HepG2 (cell line): ENCODE results near the gene SMURF1. TPM values are rescaled to one million over a fixed set of nuclear protein-coding genes. Genes with fewer than 3 reads are reported as not detected.

ENCODE experiments used
- DNMT3B ChIP-seq: conservative IDR thresholded peaks from 2 replicates; pipeline ENCODE4 v1.6.1; 2016; ENCODE audit warnings: missing biosample characterization, control low read depth
- ELF1 ChIP-seq: sonication (generic); formaldehyde crosslinking; IDR thresholded peaks from 2 replicates; pipeline ENCODE4 v1.4.0; 2020; ENCODE audit warnings: missing genetic modification reagents
- GFI1 ChIP-seq: sonication (generic); formaldehyde crosslinking; IDR thresholded peaks from 2 replicates; pipeline ENCODE4 v1.5.0; 2020; ENCODE audit warnings: missing genetic modification reagents, mild to moderate bottlenecking, borderline replicate concordance
- GTF2F1 ChIP-seq: fragments of 150-350 bp; IDR thresholded peaks from 2 replicates; pipeline ENCODE4 v1.6.1; 2014; ENCODE audit warnings: low read length
- HNRNPLL ChIP-seq: fragments of 200-400 bp; formaldehyde crosslinking; IDR thresholded peaks from 2 replicates; pipeline ENCODE4 v1.6.1; 2017; ENCODE audit warnings: mild to moderate bottlenecking, low read depth, low read length; ENCODE audit not compliant: poor library complexity, severe bottlenecking
- MTA3 ChIP-seq: sonication (generic); formaldehyde crosslinking; IDR thresholded peaks from 2 replicates; pipeline ENCODE4 v1.4.0; 2020; ENCODE audit warnings: missing genetic modification reagents
- PATZ1 ChIP-seq: sonication (generic); formaldehyde crosslinking; IDR thresholded peaks from 2 replicates; pipeline ENCODE4 v1.4.0; 2020; ENCODE audit warnings: missing genetic modification reagents
- SMAD9 ChIP-seq: sonication (generic); formaldehyde crosslinking; IDR thresholded peaks from 2 replicates; pipeline ENCODE4 v1.5.1; 2020; ENCODE audit warnings: mild to moderate bottlenecking, missing genetic modification reagents
- SRSF1 ChIP-seq: fragments of 200-400 bp; formaldehyde crosslinking; optimal IDR thresholded peaks from 2 replicates; pipeline ENCODE3; 2017; ENCODE audit warnings: mild to moderate bottlenecking, low read depth, low read length, moderate library complexity
- TAF15 ChIP-seq: fragments of 200-400 bp; formaldehyde crosslinking; IDR thresholded peaks from one replicate; pipeline ENCODE4 v1.6.1; 2018; ENCODE audit warnings: mild to moderate bottlenecking, low read depth, low read length; ENCODE audit not compliant: poor library complexity, severe bottlenecking
- TCF12 ChIP-seq, 2 experiments: fragments of 450-650 bp in 1 of 2; sonication (generic) in 1 of 2; formaldehyde crosslinking in 1 of 2; IDR thresholded peaks; 2 replicates each; pipeline versions ENCODE4 v1.6.1 to v1.8.0; 2017 to 2022; ENCODE audit warnings: antibody characterized with exemption in 1 of 2, mild to moderate bottlenecking in 1 of 2, missing genetic modification reagents in 1 of 2, moderate library complexity in 1 of 2
- ZNF251 ChIP-seq: sonication (generic); formaldehyde crosslinking; IDR thresholded peaks from 2 replicates; pipeline ENCODE4 v1.9.0; 2021; ENCODE audit warnings: mild to moderate bottlenecking, missing genetic modification reagents
- ZNF550 ChIP-seq: sonication (generic); formaldehyde crosslinking; IDR thresholded peaks from 2 replicates; pipeline ENCODE4 v1.4.0; 2020; ENCODE audit warnings: mild to moderate bottlenecking, missing genetic modification reagents, borderline replicate concordance
- ZNF552 ChIP-seq: sonication (generic); formaldehyde crosslinking; IDR thresholded peaks from 2 replicates; pipeline ENCODE4 v1.9.0; 2022; ENCODE audit warnings: missing genetic modification reagents, mild to moderate bottlenecking, borderline replicate concordance
- ZNF558 ChIP-seq: sonication (generic); formaldehyde crosslinking; IDR thresholded peaks from 2 replicates; pipeline ENCODE4 v1.9.0; 2022; ENCODE audit warnings: mild to moderate bottlenecking, missing genetic modification reagents, borderline replicate concordance
- ZNF577 ChIP-seq: sonication (generic); formaldehyde crosslinking; IDR thresholded peaks from 2 replicates; pipeline ENCODE4 v1.4.0; 2020; ENCODE audit warnings: mild to moderate bottlenecking, low read depth, missing genetic modification reagents, borderline replicate concordance
- ZNF644 ChIP-seq: IDR thresholded peaks from 2 replicates; pipeline ENCODE4 v1.6.1; 2016; ENCODE audit warnings: low read depth
- ZNF746 ChIP-seq: sonication (generic); formaldehyde crosslinking; IDR thresholded peaks from 2 replicates; pipeline ENCODE4 v1.8.0; 2022; ENCODE audit warnings: mild to moderate bottlenecking, missing genetic modification reagents
- ZZZ3 ChIP-seq: sonication (generic); formaldehyde crosslinking; IDR thresholded peaks from 2 replicates; pipeline ENCODE4 v1.4.0; 2020; ENCODE audit warnings: missing genetic modification reagents, mild to moderate bottlenecking, borderline replicate concordance
- polyA plus RNA-seq, 8 experiments: library from polyadenylated mRNA; depleted of rRNA in 3 of 8; stranded (reverse) in 7 of 8; unstranded in 1 of 8; fragments of >200 nt; fragmentation: Illumina TruSeq in 4 of 8; extraction: Trizol in 4 of 8; gene quantifications; 2 replicates each; pipeline versions ENCODE4 v1.2.1 to v1.2.3, GENCODE V29; 2011 to 2016; ENCODE audit warnings: low read depth in 4 of 8, missing spikeins in 1 of 8, mixed read lengths in 1 of 8; ENCODE audit not compliant: insufficient read depth in 1 of 8
- total RNA-seq, 5 experiments: library from RNA; depleted of rRNA; stranded (reverse); fragments of >200 nt; fragmentation: Illumina TruSeq; extraction: Trizol; gene quantifications; 2 replicates each; pipeline ENCODE4 v1.2.3, GENCODE V29; 2016; ENCODE audit warnings: low read depth in 1 of 5
- TF ChIP-seq, protein P1 (sequence below): IDR thresholded peaks from 2 replicates; pipeline ENCODE4 v1.6.1; 2016; ENCODE audit warnings: low read depth
- TF ChIP-seq, protein P2 (sequence below): sonication (generic); formaldehyde crosslinking; IDR thresholded peaks from 2 replicates; pipeline ENCODE4 v1.5.0; 2020; ENCODE audit warnings: missing genetic modification reagents
- TF ChIP-seq, protein P3 (sequence below): sonication (generic); formaldehyde crosslinking; IDR thresholded peaks from 2 replicates; pipeline ENCODE4 v1.5.1; 2020; ENCODE audit warnings: missing genetic modification reagents, mild to moderate bottlenecking, borderline replicate concordance
- TF ChIP-seq, protein P4 (sequence below): sonication (generic); formaldehyde crosslinking; conservative IDR thresholded peaks from 2 replicates; pipeline ENCODE4 v1.8.0; 2022; ENCODE audit warnings: missing genetic modification reagents

The SMURF1 gene
- total and polyA plus RNA-seq, 2 of the 13 experiments (the other 11 are each of a cell fraction or from before 2014, with no cell fraction given) = 8.3 to 11.1 TPM

DNA sequence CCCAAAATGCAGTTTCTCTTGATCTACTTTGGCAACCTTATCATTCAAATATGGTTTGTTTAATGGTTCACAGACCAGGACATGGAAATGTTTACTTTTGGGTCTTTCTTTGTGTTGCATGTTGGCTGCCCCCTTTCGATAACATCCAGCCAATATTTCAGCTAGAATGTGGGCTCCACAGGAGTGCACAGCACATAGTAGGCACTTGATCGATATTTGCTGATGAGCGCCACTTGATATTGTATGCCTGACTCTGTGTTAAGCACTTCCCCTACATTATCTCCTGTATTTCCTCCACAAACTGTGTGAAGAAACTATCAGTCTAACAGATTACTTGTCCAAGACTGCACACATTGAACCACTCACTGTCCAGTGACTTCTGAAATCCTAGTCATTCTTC lies 60.2 kb downstream of the SMURF1 start (continued):
- TF ChIP-seq, protein P1, sequence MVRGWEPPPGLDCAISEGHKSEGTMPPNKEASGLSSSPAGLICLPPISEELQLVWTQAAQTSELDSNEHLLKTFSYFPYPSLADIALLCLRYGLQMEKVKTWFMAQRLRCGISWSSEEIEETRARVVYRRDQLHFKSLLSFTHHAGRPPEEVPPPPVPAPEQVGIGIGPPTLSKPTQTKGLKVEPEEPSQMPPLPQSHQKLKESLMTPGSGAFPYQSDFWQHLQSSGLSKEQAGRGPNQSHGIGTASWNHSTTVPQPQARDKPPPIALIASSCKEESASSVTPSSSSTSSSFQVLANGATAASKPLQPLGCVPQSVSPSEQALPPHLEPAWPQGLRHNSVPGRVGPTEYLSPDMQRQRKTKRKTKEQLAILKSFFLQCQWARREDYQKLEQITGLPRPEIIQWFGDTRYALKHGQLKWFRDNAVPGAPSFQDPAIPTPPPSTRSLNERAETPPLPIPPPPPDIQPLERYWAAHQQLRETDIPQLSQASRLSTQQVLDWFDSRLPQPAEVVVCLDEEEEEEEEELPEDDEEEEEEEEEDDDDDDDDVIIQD = peak; percentile 43; the same call in 1 of the 2 replicates
- TF ChIP-seq GTF2F1 (no peak), TAF15 (no peak), MTA3 (no peak), ZNF644 (CRISPR knock-in tag) (peak; percentile 36; the same call in 1 of the 2 replicates), DNMT3B (CRISPR knock-in tag) (no peak), GFI1 (CRISPR knock-in tag) (no peak), ZNF746 (CRISPR knock-in tag) (no peak), ZNF251 (CRISPR knock-in tag) (no peak), ZNF577 (CRISPR knock-in tag) (no peak), TCF12 (IDR thresholded peaks at IDR 0.05) (no peak), TCF12 (CRISPR knock-in tag; IDR thresholded peaks at IDR 0.05) (no peak), SRSF1 (no peak), ELF1 (CRISPR knock-in tag) (no peak), ZNF552 (CRISPR knock-in tag) (no peak), ZNF550 (CRISPR knock-in tag) (no peak), PATZ1 (CRISPR knock-in tag) (peak; percentile 37), ZZZ3 (CRISPR knock-in tag) (no peak), SMAD9 (no peak), HNRNPLL (no peak), ZNF558 (CRISPR knock-in tag) (no peak)
- TF ChIP-seq, protein P2, sequence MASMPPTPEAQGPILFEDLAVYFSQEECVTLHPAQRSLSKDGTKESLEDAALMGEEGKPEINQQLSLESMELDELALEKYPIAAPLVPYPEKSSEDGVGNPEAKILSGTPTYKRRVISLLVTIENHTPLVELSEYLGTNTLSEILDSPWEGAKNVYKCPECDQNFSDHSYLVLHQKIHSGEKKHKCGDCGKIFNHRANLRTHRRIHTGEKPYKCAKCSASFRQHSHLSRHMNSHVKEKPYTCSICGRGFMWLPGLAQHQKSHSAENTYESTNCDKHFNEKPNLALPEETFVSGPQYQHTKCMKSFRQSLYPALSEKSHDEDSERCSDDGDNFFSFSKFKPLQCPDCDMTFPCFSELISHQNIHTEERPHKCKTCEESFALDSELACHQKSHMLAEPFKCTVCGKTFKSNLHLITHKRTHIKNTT (CRISPR knock-in tag) = no peak
- TF ChIP-seq, protein P3, sequence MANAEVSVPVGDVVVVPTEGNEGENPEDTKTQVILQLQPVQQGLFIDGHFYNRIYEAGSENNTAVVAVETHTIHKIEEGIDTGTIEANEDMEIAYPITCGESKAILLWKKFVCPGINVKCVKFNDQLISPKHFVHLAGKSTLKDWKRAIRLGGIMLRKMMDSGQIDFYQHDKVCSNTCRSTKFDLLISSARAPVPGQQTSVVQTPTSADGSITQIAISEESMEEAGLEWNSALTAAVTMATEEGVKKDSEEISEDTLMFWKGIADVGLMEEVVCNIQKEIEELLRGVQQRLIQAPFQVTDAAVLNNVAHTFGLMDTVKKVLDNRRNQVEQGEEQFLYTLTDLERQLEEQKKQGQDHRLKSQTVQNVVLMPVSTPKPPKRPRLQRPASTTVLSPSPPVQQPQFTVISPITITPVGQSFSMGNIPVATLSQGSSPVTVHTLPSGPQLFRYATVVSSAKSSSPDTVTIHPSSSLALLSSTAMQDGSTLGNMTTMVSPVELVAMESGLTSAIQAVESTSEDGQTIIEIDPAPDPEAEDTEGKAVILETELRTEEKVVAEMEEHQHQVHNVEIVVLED = no peak
- TF ChIP-seq, protein P4, sequence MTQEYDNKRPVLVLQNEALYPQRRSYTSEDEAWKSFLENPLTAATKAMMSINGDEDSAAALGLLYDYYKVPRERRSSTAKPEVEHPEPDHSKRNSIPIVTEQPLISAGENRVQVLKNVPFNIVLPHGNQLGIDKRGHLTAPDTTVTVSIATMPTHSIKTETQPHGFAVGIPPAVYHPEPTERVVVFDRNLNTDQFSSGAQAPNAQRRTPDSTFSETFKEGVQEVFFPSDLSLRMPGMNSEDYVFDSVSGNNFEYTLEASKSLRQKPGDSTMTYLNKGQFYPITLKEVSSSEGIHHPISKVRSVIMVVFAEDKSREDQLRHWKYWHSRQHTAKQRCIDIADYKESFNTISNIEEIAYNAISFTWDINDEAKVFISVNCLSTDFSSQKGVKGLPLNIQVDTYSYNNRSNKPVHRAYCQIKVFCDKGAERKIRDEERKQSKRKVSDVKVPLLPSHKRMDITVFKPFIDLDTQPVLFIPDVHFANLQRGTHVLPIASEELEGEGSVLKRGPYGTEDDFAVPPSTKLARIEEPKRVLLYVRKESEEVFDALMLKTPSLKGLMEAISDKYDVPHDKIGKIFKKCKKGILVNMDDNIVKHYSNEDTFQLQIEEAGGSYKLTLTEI (CRISPR knock-in tag) = no peak
